OCI-LY1 (cell line): Measurements from ENCODE around the gene RABGEF1.
"Not testable (repeated sequence)": the region's sequence is repeated elsewhere in the genome, so short reads cannot be mapped to it uniquely, and the experiment has no call there.

ENCODE experiments used
- H2AFZ ChIP-seq: fragments of 200-600 bp; sonication (generic), shearing (Covaris generic); 2 replicates; pipeline ENCODE4 v1.6.0; 2014; ENCODE audit warnings: antibody characterized with exemption, mild to moderate bottlenecking, low read length
- H3F3A ChIP-seq: fragments of 200-600 bp; sonication (generic), shearing (Covaris generic); 2 replicates; pipeline ENCODE4 v1.6.0; 2014; ENCODE audit warnings: mild to moderate bottlenecking, antibody characterized with exemption, low read length, moderate library complexity; ENCODE audit not compliant: insufficient read depth
- H3K27ac ChIP-seq: fragments of 200-600 bp; sonication (generic); 2 replicates; pipeline ENCODE4 v1.5.1; 2014; ENCODE audit warnings: low read length, mixed run types, mild to moderate bottlenecking, low read depth; ENCODE audit not compliant: poor library complexity, severe bottlenecking
- H3K27me3 ChIP-seq: fragments of 200-600 bp; sonication (generic); 2 replicates; pipeline ENCODE4 v1.6.0; 2014; ENCODE audit warnings: antibody characterized with exemption, mild to moderate bottlenecking, low read length, moderate library complexity; ENCODE audit not compliant: insufficient read depth
- H3K36me3 ChIP-seq: fragments of 200-600 bp; sonication (generic); 2 replicates; pipeline ENCODE4 v1.6.1; 2014; ENCODE audit warnings: mild to moderate bottlenecking, antibody characterized with exemption, low read length, moderate library complexity, mixed read lengths; ENCODE audit not compliant: insufficient read depth
- H3K4me1 ChIP-seq: fragments of 200-600 bp; sonication (generic); 2 replicates; pipeline ENCODE4 v1.5.1; 2014; ENCODE audit warnings: mild to moderate bottlenecking, low read length, moderate library complexity; ENCODE audit not compliant: insufficient read depth, severe bottlenecking
- H3K4me2 ChIP-seq: fragments of 200-600 bp; sonication (generic), shearing (Covaris generic); 2 replicates; pipeline ENCODE4 v1.6.1; 2014; ENCODE audit warnings: low read length
- H3K4me3 ChIP-seq: fragments of 200-600 bp; sonication (generic); 2 replicates; pipeline ENCODE4 v1.5.1; 2014; ENCODE audit warnings: low read length, low read depth, mild to moderate bottlenecking, mixed read lengths; ENCODE audit not compliant: poor library complexity, severe bottlenecking
- H3K79me2 ChIP-seq: fragments of 200-600 bp; shearing (Covaris generic); 2 replicates; pipeline ENCODE4 v1.6.1; 2016; ENCODE audit warnings: mixed run types, low read length, mixed read lengths; ENCODE audit not compliant: insufficient read depth
- H3K9ac ChIP-seq: fragments of 200-600 bp; sonication (generic), shearing (Covaris generic); 2 replicates; pipeline ENCODE4 v1.6.1; 2014; ENCODE audit warnings: mild to moderate bottlenecking, low read length, mixed read lengths
- H3K9me2 ChIP-seq: fragments of 200-600 bp; sonication (generic), shearing (Covaris generic); 2 replicates; pipeline ENCODE4 v1.6.1; 2014; ENCODE audit warnings: low read depth, mild to moderate bottlenecking, low read length, mixed read lengths
- H3K9me3 ChIP-seq: fragments of 200-600 bp; shearing (Covaris generic); 2 replicates; pipeline ENCODE4 v1.6.1; 2014; ENCODE audit warnings: low read length, mixed read lengths
- H4K20me1 ChIP-seq: fragments of 200-600 bp; sonication (generic), shearing (Covaris generic); 2 replicates; pipeline ENCODE4 v1.6.0; 2016; ENCODE audit warnings: mild to moderate bottlenecking, low read length; ENCODE audit not compliant: insufficient read depth
- EZH2 ChIP-seq: fragments of 200-600 bp; sonication (generic), shearing (Covaris generic); IDR thresholded peaks from 2 replicates; pipeline ENCODE4 v1.8.0; 2017; ENCODE audit warnings: borderline replicate concordance, mixed run types, mild to moderate bottlenecking, antibody characterized with exemption, low read length, moderate library complexity, mixed read lengths
- TF ChIP-seq, protein P1 (sequence below): fragments of 200-600 bp; sonication (generic), shearing (Covaris generic); IDR thresholded peaks from 2 replicates; pipeline ENCODE4 v1.5.1; 2017; ENCODE audit warnings: mild to moderate bottlenecking, antibody characterized with exemption, low read length, moderate library complexity, mixed read lengths

The RABGEF1 gene

DNA sequence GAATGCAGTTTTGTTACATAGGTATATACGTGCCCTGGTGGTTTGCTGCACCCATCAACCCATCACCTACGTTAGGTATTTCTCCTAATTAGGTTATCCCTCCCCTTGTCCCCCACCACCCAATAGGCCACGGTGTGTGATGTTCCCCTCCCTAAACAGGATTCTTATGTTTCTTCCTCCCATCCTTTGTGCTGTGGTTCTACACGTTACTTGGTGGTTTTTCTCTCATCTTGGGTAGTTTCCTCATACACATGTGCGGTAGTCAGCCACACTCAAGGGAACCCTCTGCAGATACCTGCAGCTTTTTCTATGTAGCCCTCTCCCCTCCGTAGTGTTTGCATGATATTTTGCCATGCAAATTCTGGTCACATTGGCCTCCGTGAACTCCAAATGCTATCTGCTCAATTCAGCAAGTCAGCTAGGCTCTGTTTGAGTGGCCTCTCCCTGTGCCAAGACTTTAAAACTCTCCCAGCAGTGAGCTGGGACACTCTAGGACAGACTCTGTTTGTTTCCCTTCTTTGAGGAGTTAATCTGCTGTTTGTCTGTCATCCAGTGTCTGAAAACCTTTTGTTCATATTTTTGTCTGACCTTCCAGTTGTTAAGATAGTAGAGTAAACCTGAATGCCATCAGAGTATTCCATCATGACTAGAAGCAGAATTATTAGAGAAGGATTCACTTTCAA lies 41.0 kb downstream of the RABGEF1 start:
- TF ChIP-seq, protein P1, sequence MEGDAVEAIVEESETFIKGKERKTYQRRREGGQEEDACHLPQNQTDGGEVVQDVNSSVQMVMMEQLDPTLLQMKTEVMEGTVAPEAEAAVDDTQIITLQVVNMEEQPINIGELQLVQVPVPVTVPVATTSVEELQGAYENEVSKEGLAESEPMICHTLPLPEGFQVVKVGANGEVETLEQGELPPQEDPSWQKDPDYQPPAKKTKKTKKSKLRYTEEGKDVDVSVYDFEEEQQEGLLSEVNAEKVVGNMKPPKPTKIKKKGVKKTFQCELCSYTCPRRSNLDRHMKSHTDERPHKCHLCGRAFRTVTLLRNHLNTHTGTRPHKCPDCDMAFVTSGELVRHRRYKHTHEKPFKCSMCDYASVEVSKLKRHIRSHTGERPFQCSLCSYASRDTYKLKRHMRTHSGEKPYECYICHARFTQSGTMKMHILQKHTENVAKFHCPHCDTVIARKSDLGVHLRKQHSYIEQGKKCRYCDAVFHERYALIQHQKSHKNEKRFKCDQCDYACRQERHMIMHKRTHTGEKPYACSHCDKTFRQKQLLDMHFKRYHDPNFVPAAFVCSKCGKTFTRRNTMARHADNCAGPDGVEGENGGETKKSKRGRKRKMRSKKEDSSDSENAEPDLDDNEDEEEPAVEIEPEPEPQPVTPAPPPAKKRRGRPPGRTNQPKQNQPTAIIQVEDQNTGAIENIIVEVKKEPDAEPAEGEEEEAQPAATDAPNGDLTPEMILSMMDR: no peak
- no peak for TF ChIP-seq EZH2
- Histone ChIP-seq H3F3A (no peaks in the 10 kb centered on the region), H3K4me3 (no peak overlapping the region), H3K27ac (no peak overlapping the region), H3K36me3 (peaks cover 76% of the 10 kb centered on the region), H3K4me2 (no peak overlapping the region), H3K9me3 (no peaks in the 10 kb centered on the region), H3K9me2 (no peaks in the 10 kb centered on the region), H3K27me3 (no peaks in the 10 kb centered on the region), H2AFZ (no peak overlapping the region), H3K4me1 (no peaks in the 10 kb centered on the region), H3K9ac (no peak overlapping the region), H4K20me1 (no peaks in the 10 kb centered on the region), H3K79me2 (peaks cover 3% of the 10 kb centered on the region; the same call in 1 of the 2 replicates)

DNA sequence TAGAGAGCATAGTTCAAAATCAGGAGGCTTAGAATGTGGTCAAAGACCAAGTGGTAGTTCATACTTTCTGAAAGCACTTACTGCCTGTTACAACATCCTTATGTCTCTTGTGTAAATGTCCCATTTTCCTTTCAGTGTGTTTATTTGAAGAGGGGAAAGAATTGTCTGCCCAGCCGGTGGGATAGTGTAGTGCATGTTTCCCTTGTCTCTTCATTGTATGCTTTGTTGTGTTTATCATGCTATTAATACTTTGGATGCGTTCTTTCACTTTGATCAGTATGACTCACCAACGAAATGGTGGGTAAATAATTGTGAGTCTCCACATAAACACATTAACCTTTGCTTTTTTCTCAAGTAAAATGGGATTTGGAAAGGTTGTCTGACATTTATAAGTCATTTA lies 42.3 kb downstream of the RABGEF1 start:
- H3K36me3 ChIP-seq: peaks cover 81% of the 10 kb centered on the region
- not testable (repeated sequence) for H3K9ac ChIP-seq, H3K4me3 ChIP-seq, H3F3A ChIP-seq, H3K4me1 ChIP-seq, H3K9me3 ChIP-seq, H3K79me2 ChIP-seq, H2AFZ ChIP-seq, H4K20me1 ChIP-seq, H3K27ac ChIP-seq, H3K9me2 ChIP-seq, H3K27me3 ChIP-seq, H3K4me2 ChIP-seq

DNA sequence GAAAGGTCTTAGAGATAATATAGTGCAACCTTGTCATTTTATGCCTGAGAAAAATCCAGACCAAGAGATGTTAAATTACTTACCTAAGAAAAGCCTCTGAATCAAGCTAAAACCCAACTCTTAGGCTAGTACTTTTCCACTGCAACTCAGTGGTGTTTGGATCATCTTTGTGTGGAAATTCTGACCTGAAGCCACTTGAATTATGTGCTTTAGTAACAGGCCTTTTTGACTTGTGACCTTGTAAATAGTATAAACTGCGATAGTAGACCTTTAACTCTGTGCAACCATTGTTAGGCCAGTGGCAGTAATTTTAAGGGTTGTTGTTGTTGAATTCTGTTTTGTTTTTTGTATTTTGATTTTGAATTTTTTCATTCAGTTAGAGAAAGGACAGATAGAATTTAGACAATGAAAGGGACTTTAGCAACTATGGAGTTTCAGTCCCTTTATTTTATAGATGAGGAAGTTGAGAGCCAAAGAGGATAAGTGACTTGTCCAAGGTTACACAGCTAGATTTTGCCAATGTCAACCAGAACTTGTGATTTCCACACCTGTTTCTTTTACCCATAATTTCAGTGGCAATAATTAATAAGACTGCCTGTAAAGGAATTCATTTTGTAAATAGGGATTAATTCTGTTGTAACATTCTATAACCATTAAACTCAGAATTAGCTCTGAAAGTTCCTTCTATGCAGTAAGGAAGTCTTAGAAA lies 43.5 kb downstream of the RABGEF1 start:
- not testable (repeated sequence) for H3K79me2 ChIP-seq, H3K9me2 ChIP-seq, H3K27ac ChIP-seq, H3K9ac ChIP-seq, H3K9me3 ChIP-seq, H3K4me1 ChIP-seq, H3K4me2 ChIP-seq, H4K20me1 ChIP-seq, H3F3A ChIP-seq, H3K4me3 ChIP-seq, H3K27me3 ChIP-seq, H2AFZ ChIP-seq
- peaks cover 80% of the 10 kb centered on the region for H3K36me3 ChIP-seq

DNA sequence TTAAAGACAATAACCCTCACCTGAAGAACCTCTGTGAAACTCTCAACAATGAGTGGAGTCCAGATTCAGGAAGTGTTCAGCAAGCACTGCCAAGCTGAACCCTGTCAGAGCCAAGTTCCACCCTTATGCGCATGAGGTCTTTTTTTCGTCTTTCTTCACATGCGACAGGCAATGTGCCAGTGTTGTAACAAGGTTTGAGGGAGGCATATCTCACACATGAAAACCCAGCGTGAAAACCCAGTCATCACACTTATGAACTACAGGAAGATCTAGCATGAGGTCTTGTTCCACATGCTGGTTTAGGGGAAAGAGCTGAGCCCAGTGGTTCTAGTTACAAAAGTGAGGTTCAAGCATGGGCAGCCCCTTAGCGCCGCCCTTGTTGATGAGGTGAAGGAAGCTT lies 49.7 kb downstream of the RABGEF1 start:
- no peaks in the 10 kb centered on the region for H3K27me3 ChIP-seq
- no peak overlapping the region for H3K9ac ChIP-seq
- no peak overlapping the region for H2AFZ ChIP-seq
- TF ChIP-seq EZH2: no peak
- TF ChIP-seq, protein P1: no peak
- no peaks in the 10 kb centered on the region for H3K9me2 ChIP-seq
- H3K27ac ChIP-seq: no peak overlapping the region
- no peaks in the 10 kb centered on the region for H3K9me3 ChIP-seq
- no peaks in the 10 kb centered on the region for H3K79me2 ChIP-seq
- no peaks in the 10 kb centered on the region for H3K4me1 ChIP-seq
- H3K36me3 ChIP-seq: peaks cover 78% of the 10 kb centered on the region
- H3F3A ChIP-seq: no peaks in the 10 kb centered on the region
- no peaks in the 10 kb centered on the region for H4K20me1 ChIP-seq
- no peak overlapping the region for H3K4me3 ChIP-seq
- no peak overlapping the region for H3K4me2 ChIP-seq
